ENCODE results near the gene CPTP. TPM values are rescaled to one million over a fixed set of nuclear protein-coding genes. Genes with fewer than 3 reads are reported as not detected.

Gene CPTP
- total RNA-seq, 1 experiment from 2014 or later, result 141 TPM

GRCh38 chr1:1328254-1328653 lies 3.7 kb downstream of the CPTP start:
- H4K20me1 ChIP-seq (ENCODE audit: low read length), result peaks cover 3% of the 10 kb centered on the region; the same call in 1 of the 2 replicates
- TF ChIP-seq EZH2 (IDR thresholded peaks at IDR 0.05; ENCODE audit: low read length, unreplicated experiment), result no peak
- TF ChIP-seq EZH2phosphoT487 (IDR thresholded peaks at IDR 0.05; ENCODE audit: borderline replicate concordance, low read length), result no peak
- no peak for TF ChIP-seq CTCF (conservative IDR thresholded peaks at IDR 0.05; ENCODE audit: low read depth, low read length)
- H3K9ac ChIP-seq (ENCODE audit: low read length), result no peak overlapping the region
- BruUV-seq (replicated peaks), result no TSS peak
- H3K27ac ChIP-seq (ENCODE audit: low read length), result no peak overlapping the region
- peaks cover 47% of the 10 kb centered on the region for H3K4me1 ChIP-seq (ENCODE audit: insufficient read depth, low read length)
- intact Hi-C loops (cut with micrococcal nuclease), result no loop called here
- H3K4me2 ChIP-seq (ENCODE audit: low read length), result no peak overlapping the region
- H2AFZ ChIP-seq (ENCODE audit: low read length), result no peak overlapping the region
- H3K9me2 ChIP-seq (replicated peaks; ENCODE audit: low read length), result no peaks in the 10 kb centered on the region
- H3F3A ChIP-seq (ENCODE audit: low read length, unreplicated experiment), result no peaks in the 10 kb centered on the region
- CTCF ChIA-PET, result no interaction called here
- H3K9me3 ChIP-seq (ENCODE audit: low read length), result no peaks in the 10 kb centered on the region
- POLR2A ChIA-PET (ENCODE audit: unreplicated experiment), result no interaction called here
- ATAC-seq (no peak), DNase-seq (no peak)
- no peak overlapping the region for H3K4me3 ChIP-seq (ENCODE audit: low read length)
- H3K79me2 ChIP-seq (ENCODE audit: low read length), result peaks cover 35% of the 10 kb centered on the region
- H3K27me3 ChIP-seq (ENCODE audit: low read length), result no peaks in the 10 kb centered on the region
- peaks cover 3% of the 10 kb centered on the region; the same call in 1 of the 2 replicates for H3K36me3 ChIP-seq (ENCODE audit: low read depth, low read length)

- H4K20me1 ChIP-seq (ENCODE audit: low read length), result no peaks in the 10 kb centered on the region
- H3F3A ChIP-seq (ENCODE audit: low read length, unreplicated experiment), result no peaks in the 10 kb centered on the region
- TF ChIP-seq EZH2phosphoT487 (IDR thresholded peaks at IDR 0.05; ENCODE audit: borderline replicate concordance, low read length) (no peak), EZH2 (IDR thresholded peaks at IDR 0.05; ENCODE audit: low read length, unreplicated experiment) (no peak), CTCF (conservative IDR thresholded peaks at IDR 0.05; ENCODE audit: low read depth, low read length) (no peak)
- no peak for ATAC-seq
- peaks cover 26% of the 10 kb centered on the region for H3K79me2 ChIP-seq (ENCODE audit: low read length)
- ChIA-PET POLR2A (ENCODE audit: unreplicated experiment) (no interaction called here), CTCF (no interaction called here)
- no peak overlapping the region for H3K27ac ChIP-seq (ENCODE audit: low read length)
- H3K27me3 ChIP-seq (ENCODE audit: low read length), result no peaks in the 10 kb centered on the region
- H3K9me2 ChIP-seq (replicated peaks; ENCODE audit: low read length), result no peaks in the 10 kb centered on the region
- no peak overlapping the region for H2AFZ ChIP-seq (ENCODE audit: low read length)
- DNase-seq, result peak; percentile 37
- no peak overlapping the region for H3K4me3 ChIP-seq (ENCODE audit: low read length)
- intact Hi-C loops (cut with micrococcal nuclease), result loop anchor here (2.0 kb wide), 1 partner anchor 15 kb away; no protein-coding TSS in a partner anchor
- no peaks in the 10 kb centered on the region for H3K9me3 ChIP-seq (ENCODE audit: low read length)
- H3K4me2 ChIP-seq (ENCODE audit: low read length), result no peak overlapping the region
- peaks cover 47% of the 10 kb centered on the region for H3K4me1 ChIP-seq (ENCODE audit: insufficient read depth, low read length)
- no TSS peak for BruUV-seq (replicated peaks)
- H3K36me3 ChIP-seq (ENCODE audit: low read depth, low read length), result peaks cover 3% of the 10 kb centered on the region; the same call in 1 of the 2 replicates
- no peak overlapping the region for H3K9ac ChIP-seq (ENCODE audit: low read length)
Measured at GRCh38 chr1:1329304-1330210, 5.0 kb downstream of the CPTP start.

Data from PC-3 (cell line).